ENCODE data around the gene TNFAIP8. TPM values are rescaled to one million over a fixed set of nuclear protein-coding genes. Genes with fewer than 3 reads are reported as not detected.

Gene TNFAIP8
- total RNA-seq, 1 experiment from 2014 or later, result 8.0 TPM

- Histone ChIP-seq H3K4me1 (ENCODE audit: control insufficient read depth, insufficient read depth, low read length) (peaks cover 3% of the 10 kb centered on the region), H3K9me3 (ENCODE audit: control insufficient read depth, insufficient read depth, low read depth, low read length) (no peaks in the 10 kb centered on the region), H3K4me3 (ENCODE audit: low read depth in 2 of 2, low read length in 2 of 2) (no peak overlapping the region), H3K36me3 (ENCODE audit: control insufficient read depth, insufficient read depth, low read length) (no peaks in the 10 kb centered on the region), H3K27me3 (ENCODE audit: control insufficient read depth, insufficient read depth, low read length) (no peaks in the 10 kb centered on the region), H3K27ac (ENCODE audit: low read length) (no peak overlapping the region)
- TF ChIP-seq CTCF (IDR thresholded peaks at IDR 0.05), result no peak
- no peak for TF ChIP-seq POLR2AphosphoS5 (IDR thresholded peaks at IDR 0.05; ENCODE audit: low read depth, low read length)
- no peak for TF ChIP-seq SIN3A (IDR thresholded peaks at IDR 0.05; ENCODE audit: borderline replicate concordance, insufficient read depth, low read depth, low read length)
- BruUV-seq (replicated peaks), result no TSS peak
- ChIA-PET CTCF (no interaction called here), POLR2A (no interaction called here)
- no peak for DNase-seq (ENCODE audit: low read depth, low spot score)
- in situ Hi-C loops (cut with HindIII; ENCODE audit: low pct_unique_long_range_greater_than_20kb, low sequenced_read_pairs), result no loop called here
- no peak for ATAC-seq
- intact Hi-C loops (cut with micrococcal nuclease; ENCODE audit: unreplicated experiment), result no loop called here
Measured at GRCh38 chr5:119309326-119309725, 46.5 kb upstream of the TNFAIP8 start.

GRCh38 chr5:119311688-119312087 is 44.1 kb upstream of the TNFAIP8 start:
- H3K27ac ChIP-seq (ENCODE audit: low read length), result no peak overlapping the region
- BruUV-seq (replicated peaks), result no TSS peak
- H3K27me3 ChIP-seq (ENCODE audit: control insufficient read depth, insufficient read depth, low read length), result no peaks in the 10 kb centered on the region
- intact Hi-C loops (cut with micrococcal nuclease; ENCODE audit: unreplicated experiment), result no loop called here
- H3K4me3 ChIP-seq (ENCODE audit: low read depth in 2 of 2, low read length in 2 of 2), result no peak overlapping the region
- H3K4me1 ChIP-seq (ENCODE audit: control insufficient read depth, insufficient read depth, low read length), result no peaks in the 10 kb centered on the region
- CTCF ChIA-PET, result no interaction called here
- no peak for TF ChIP-seq CTCF (IDR thresholded peaks at IDR 0.05)
- no peak for TF ChIP-seq SIN3A (IDR thresholded peaks at IDR 0.05; ENCODE audit: borderline replicate concordance, insufficient read depth, low read depth, low read length)
- no peak for TF ChIP-seq POLR2AphosphoS5 (IDR thresholded peaks at IDR 0.05; ENCODE audit: low read depth, low read length)
- no peak for TF ChIP-seq TCF7L2 (IDR thresholded peaks at IDR 0.05; ENCODE audit: low read depth, low read length)
- no peak for TF ChIP-seq REST (IDR thresholded peaks at IDR 0.05; ENCODE audit: insufficient read depth in 1 of 2, low read depth in 2 of 2, low read length in 1 of 2)
- ATAC-seq, result no peak
- in situ Hi-C loops (cut with HindIII; ENCODE audit: low pct_unique_long_range_greater_than_20kb, low sequenced_read_pairs), result no loop called here
- H3K9me3 ChIP-seq (ENCODE audit: control insufficient read depth, insufficient read depth, low read depth, low read length), result no peaks in the 10 kb centered on the region
- no peaks in the 10 kb centered on the region for H3K36me3 ChIP-seq (ENCODE audit: control insufficient read depth, insufficient read depth, low read length)
- POLR2A ChIA-PET, result interaction anchor here (0.5 kb wide), 1 partner anchor 234 kb away, joined by 9 read pairs; no protein-coding TSS in a partner anchor
- DNase-seq (ENCODE audit: low read depth, low spot score), result no peak
